Measurements from ENCODE around the gene NDUFB7. TPM values are rescaled to one million over a fixed set of nuclear protein-coding genes. Genes with fewer than 3 reads are reported as not detected.

The NDUFB7 gene
- total RNA-seq = 1,000 to 10,000 TPM in 1 of 9 donors, 100 to 1,000 TPM in 8; 290 to 1,084 (median 402) TPM
- 1,000 to 10,000 TPM in 1 of 2 donors, 100 to 1,000 TPM in 1; 782 to 1,747 TPM for polyA plus RNA-seq
- long read RNA-seq, donor 1, transcript NDUFB7-201 (3 exons, 531 nt) = major isoform, 205 of 214 reads
- long read RNA-seq, donor 1, partial matches to known transcripts = 5 of 214 reads
- long read RNA-seq, donor 1, other reads (novel, unspliced or antisense) = 4 of 214 reads
- long read RNA-seq, donor 2, transcript NDUFB7-201 (3 exons, 531 nt) = major isoform, 58 of 59 reads
- long read RNA-seq, donor 2, partial matches to known transcripts = 1 of 59 reads
- long read RNA-seq, donor 2, other reads (novel, unspliced or antisense) = 0 of 59 reads
- long read RNA-seq, donor 3, transcript NDUFB7-201 (3 exons, 531 nt) = major isoform, 116 of 123 reads
- long read RNA-seq, donor 3, partial matches to known transcripts = 3 of 123 reads
- long read RNA-seq, donor 3, other reads (novel, unspliced or antisense) = 4 of 123 reads

DNA sequence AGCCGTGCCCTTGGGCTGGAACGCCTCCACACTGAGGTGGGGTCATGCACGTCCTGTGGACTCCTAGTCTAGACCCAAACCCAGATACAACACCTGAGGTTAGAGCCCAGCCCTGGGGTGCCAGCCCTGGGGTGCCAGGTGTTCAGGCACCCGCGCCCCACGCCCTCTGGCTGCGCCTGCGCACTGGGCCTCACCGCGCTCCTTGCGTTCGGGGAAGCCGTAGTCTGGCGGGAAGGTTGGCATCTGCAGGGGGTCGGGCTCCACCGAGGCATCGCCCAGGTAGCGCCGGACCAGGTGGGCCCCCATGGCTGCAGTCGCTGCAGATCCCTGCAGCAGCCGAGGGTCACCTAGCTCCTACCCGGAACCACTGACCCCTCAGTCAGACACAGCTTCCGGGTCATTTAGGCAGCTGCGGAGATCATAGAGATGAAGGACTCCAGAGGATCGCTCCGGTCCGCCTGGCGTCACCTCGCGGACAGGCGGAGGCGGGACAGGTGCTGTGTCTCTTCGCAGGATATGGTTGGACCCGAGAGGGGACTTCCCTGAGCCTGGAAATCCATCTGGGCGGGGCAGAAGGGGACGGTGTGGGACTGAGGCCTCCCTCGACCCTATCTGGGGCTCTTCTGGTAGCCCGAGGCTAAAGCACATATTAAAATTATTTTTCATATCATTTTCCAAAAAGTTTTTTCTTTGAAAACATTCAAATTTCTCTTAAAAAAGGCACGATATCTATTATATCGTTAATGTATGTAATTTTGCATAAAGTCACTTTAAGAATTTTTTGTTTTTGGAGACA, at the start of gene NDUFB7:
Gene NDUFB7 (minus strand): TSS at position 372 of the 796 bp plus-strand sequence. CDS start 66 bp downstream, at position 306.
- DNase-seq (peak; percentile 91 to 95 (median 94)), ATAC-seq (peak; percentile 95 to 98 (median 98))
- peak within 1 kb of the TSS; percentile 66 to 99 (median 93) for H3K4me3 ChIP-seq
- H3K4me1 ChIP-seq = peaks cover 4 to 50% (median 27%) of the 10 kb centered on the region in 12 donors
- WGBS, 4 donors = 3 to 5% (median 3%) methylated on average over 21 to 40 of the region's 40 CpGs
- peak in 1 of 2 donors; percentile 58 for TF ChIP-seq POLR2A (IDR thresholded peaks at IDR 0.05)
- TF ChIP-seq, protein P1, sequence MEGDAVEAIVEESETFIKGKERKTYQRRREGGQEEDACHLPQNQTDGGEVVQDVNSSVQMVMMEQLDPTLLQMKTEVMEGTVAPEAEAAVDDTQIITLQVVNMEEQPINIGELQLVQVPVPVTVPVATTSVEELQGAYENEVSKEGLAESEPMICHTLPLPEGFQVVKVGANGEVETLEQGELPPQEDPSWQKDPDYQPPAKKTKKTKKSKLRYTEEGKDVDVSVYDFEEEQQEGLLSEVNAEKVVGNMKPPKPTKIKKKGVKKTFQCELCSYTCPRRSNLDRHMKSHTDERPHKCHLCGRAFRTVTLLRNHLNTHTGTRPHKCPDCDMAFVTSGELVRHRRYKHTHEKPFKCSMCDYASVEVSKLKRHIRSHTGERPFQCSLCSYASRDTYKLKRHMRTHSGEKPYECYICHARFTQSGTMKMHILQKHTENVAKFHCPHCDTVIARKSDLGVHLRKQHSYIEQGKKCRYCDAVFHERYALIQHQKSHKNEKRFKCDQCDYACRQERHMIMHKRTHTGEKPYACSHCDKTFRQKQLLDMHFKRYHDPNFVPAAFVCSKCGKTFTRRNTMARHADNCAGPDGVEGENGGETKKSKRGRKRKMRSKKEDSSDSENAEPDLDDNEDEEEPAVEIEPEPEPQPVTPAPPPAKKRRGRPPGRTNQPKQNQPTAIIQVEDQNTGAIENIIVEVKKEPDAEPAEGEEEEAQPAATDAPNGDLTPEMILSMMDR (IDR thresholded peaks at IDR 0.05) = peak; percentile 54 to 95 (median 78)
- H3K9me3 ChIP-seq = no peaks in the 10 kb centered on the region
- H3K27ac ChIP-seq = peak within 1 kb of the TSS; percentile 76 to 95 (median 87)
- H3K36me3 ChIP-seq = peaks cover 0 to 21% (median 6%) of the 10 kb centered on the region in 9 donors
- intact Hi-C loops (cut with DNase I) = loop anchor here in 7 of 10 donors (2.0 to 5.0 kb wide), 4 partner anchors 115 to 320 kb away; partner anchors contain the start of gene OR7A17 (in 1 of the 7)
- no peaks in the 10 kb centered on the region for H3K27me3 ChIP-seq

DNA sequence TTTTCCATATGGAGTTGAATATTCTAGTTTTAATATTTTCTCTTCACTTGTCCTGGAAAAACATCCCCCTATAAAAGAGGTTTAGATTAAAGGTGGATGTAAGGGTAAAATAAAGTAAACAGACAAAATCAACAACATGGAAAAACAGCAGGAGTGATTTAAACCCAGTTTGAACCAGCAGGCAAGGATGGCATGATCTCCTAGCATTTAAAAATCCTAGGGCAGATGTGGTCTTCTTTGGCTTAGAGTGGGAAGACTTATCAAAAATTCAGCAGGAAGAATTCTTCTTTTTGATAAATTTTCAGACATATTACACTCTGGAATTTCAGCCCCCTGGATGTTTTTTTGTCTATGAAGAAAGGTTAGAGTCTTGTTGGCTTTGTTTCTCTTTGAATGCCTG, 47.5 kb upstream of the NDUFB7 start:
- ATAC-seq (no peak), DNase-seq (no peak)
- intact Hi-C loops (cut with DNase I) = no loop called here
- Histone ChIP-seq H3K9me3 (peaks cover 0 to 16% (median 12%) of the 10 kb centered on the region in 12 donors), H3K36me3 (no peaks in the 10 kb centered on the region), H3K4me3 (no peak overlapping the region), H3K27ac (no peak overlapping the region), H3K27me3 (peaks cover 0 to 4% (median 0%) of the 10 kb centered on the region in 9 donors), H3K4me1 (no peaks in the 10 kb centered on the region)
- no peak for TF ChIP-seq POLR2A (IDR thresholded peaks at IDR 0.05)
- TF ChIP-seq, protein P1 (IDR thresholded peaks at IDR 0.05) = no peak

DNA sequence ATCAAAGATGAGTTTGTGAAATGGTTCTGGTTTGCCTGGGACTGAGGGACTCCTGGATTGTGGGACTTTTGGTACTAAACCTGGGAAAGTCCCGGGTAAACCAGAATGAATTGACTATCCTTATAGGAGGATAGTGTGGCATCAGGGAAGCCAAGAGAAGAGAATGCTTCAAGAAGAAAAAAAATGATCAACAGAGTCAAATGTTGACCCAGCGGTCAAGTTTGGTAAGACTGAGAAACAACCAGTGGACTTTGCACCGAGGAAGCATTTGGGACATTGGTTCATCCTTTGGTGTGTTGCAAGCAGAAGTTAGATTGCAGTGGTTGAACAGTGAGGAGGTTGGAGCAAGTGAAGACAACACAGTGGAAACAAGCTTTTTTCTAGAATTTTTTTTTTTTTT, 44.5 kb upstream of the NDUFB7 start:
- no peak overlapping the region for H3K27ac ChIP-seq
- TF ChIP-seq, protein P1 (IDR thresholded peaks at IDR 0.05) = no peak
- TF ChIP-seq POLR2A (IDR thresholded peaks at IDR 0.05) = no peak
- ATAC-seq = no peak
- peaks cover 0 to 4% (median 0%) of the 10 kb centered on the region in 9 donors for H3K27me3 ChIP-seq
- no peak overlapping the region for H3K4me3 ChIP-seq
- H3K9me3 ChIP-seq = peaks cover 0 to 16% (median 12%) of the 10 kb centered on the region in 12 donors
- peaks cover 0 to 9% (median 0%) of the 10 kb centered on the region in 12 donors for H3K4me1 ChIP-seq
- no peaks in the 10 kb centered on the region for H3K36me3 ChIP-seq
- 87 to 94% (median 92%) methylated on average over 3 of the region's 3 CpGs for WGBS, 4 donors
- DNase-seq = no peak
- intact Hi-C loops (cut with DNase I) = no loop called here

Data from heart left ventricle (tissue), 16 donors.